Measurements from ENCODE around the gene JMJD1C.

GRCh38 chr10:63145782-63146181 is 320.0 kb downstream of the JMJD1C start:
- TF ChIP-seq CTCF (IDR thresholded peaks at IDR 0.05) = no peak
- TF ChIP-seq POLR2A (IDR thresholded peaks at IDR 0.05) = no peak
- TF ChIP-seq POLR2AphosphoS5 (IDR thresholded peaks at IDR 0.05) = no peak
- TF ChIP-seq EP300 (IDR thresholded peaks at IDR 0.05) = no peak
